Activated CD8-positive, alpha-beta T cell treated with anti-CD3 and anti-CD28 coated beads for 36 hours (primary cell): Measurements from ENCODE around the gene BASP1. TPM values are rescaled to one million over a fixed set of nuclear protein-coding genes. Genes with fewer than 3 reads are reported as not detected.

ENCODE experiments used
- ATAC-seq: fragments of 200-7000 bp; cut with Tn5 transposase; one replicate; pipeline ENCODE4 v1.10.0; 2021; ENCODE audit warnings: mild to moderate bottlenecking, moderate library complexity
- CTCF ChIA-PET: fragments of 350-600 bp; sonication (Branson Sonifier 250); formaldehyde crosslinking; loops from one replicate; lab custom pipeline; 2021; ENCODE audit warnings: antibody characterized with exemption; lab: Charles Lee
- POLR2A ChIA-PET: fragments of 350-600 bp; sonication (Branson Sonifier 250); formaldehyde crosslinking; loops from one replicate; lab custom pipeline; 2021; ENCODE audit warnings: antibody characterized with exemption; lab: Charles Lee
- DNase-seq: peaks from one replicate; pipeline ENCODE4 v3.0.0-alpha.2; 2020
- H3K27ac Mint-ChIP-seq: one replicate; pipeline ENCODE4 v1.8.0; 2021; ENCODE audit warnings: mild to moderate bottlenecking, mixed read lengths
- H3K27me3 Mint-ChIP-seq: one replicate; pipeline ENCODE4 v1.8.0; 2021; ENCODE audit warnings: mixed read lengths
- H3K36me3 Mint-ChIP-seq: one replicate; pipeline ENCODE4 v1.8.0; 2021; ENCODE audit warnings: low read depth, mixed read lengths
- H3K4me1 Mint-ChIP-seq: one replicate; pipeline ENCODE4 v1.8.0; 2021; ENCODE audit warnings: low read depth, mixed read lengths
- H3K4me3 Mint-ChIP-seq: one replicate; pipeline ENCODE4 v1.8.0; 2021; ENCODE audit warnings: mild to moderate bottlenecking, moderate library complexity, mixed read lengths
- H3K9me3 Mint-ChIP-seq: one replicate; pipeline ENCODE4 v1.8.0; 2021; ENCODE audit warnings: mixed read lengths
- CTCF ChIP-seq: fragments of 200-600 bp; IDR thresholded peaks from one replicate; pipeline ENCODE4 v1.8.0; 2022; ENCODE audit warnings: antibody characterized with exemption, mild to moderate bottlenecking
- intact Hi-C: fragments of 100-400 bp; cut with micrococcal nuclease; formaldehyde crosslinking; loops from one replicate; pipeline ENCODE4 v1.10.0; 2022
- total RNA-seq, 2 experiments: library from RNA; stranded (reverse); gene quantifications; one replicate each; pipeline ENCODE4 v1.2.3, GENCODE V29; 2021

BASP1 gene
- total RNA-seq, 2 experiments from 2014 or later = 0.18 to 0.47 TPM

GRCh38 chr5:17234374-17234773, 16.9 kb downstream of the BASP1 start:
- intact Hi-C loops = no loop called here
- DNase-seq (no peak), ATAC-seq (no peak)
- no peak overlapping the region for H3K27ac Mint-ChIP-seq
- H3K27me3 Mint-ChIP-seq = no peaks in the 10 kb centered on the region
- TF ChIP-seq CTCF = no peak
- no peaks in the 10 kb centered on the region for H3K9me3 Mint-ChIP-seq
- CTCF ChIA-PET = interaction anchor here (1.0 kb wide), 1 partner anchor 18 kb away, joined by 3 read pairs; no protein-coding TSS in a partner anchor
- POLR2A ChIA-PET = no interaction called here
- no peaks in the 10 kb centered on the region for H3K36me3 Mint-ChIP-seq
- H3K4me3 Mint-ChIP-seq = no peak overlapping the region
- no peaks in the 10 kb centered on the region for H3K4me1 Mint-ChIP-seq

GRCh38 chr5:17235731-17236330, 18.4 kb downstream of the BASP1 start:
- CTCF ChIA-PET = interaction anchor here (1.1 kb wide), 1 partner anchor 46 kb away, joined by 3 read pairs; no protein-coding TSS in a partner anchor
- H3K9me3 Mint-ChIP-seq = no peaks in the 10 kb centered on the region
- no peak overlapping the region for H3K4me3 Mint-ChIP-seq
- TF ChIP-seq CTCF = no peak
- DNase-seq (no peak), ATAC-seq (no peak)
- intact Hi-C loops = no loop called here
- H3K4me1 Mint-ChIP-seq = no peaks in the 10 kb centered on the region
- H3K27ac Mint-ChIP-seq = no peak overlapping the region
- no peaks in the 10 kb centered on the region for H3K27me3 Mint-ChIP-seq
- POLR2A ChIA-PET = no interaction called here
- H3K36me3 Mint-ChIP-seq = no peaks in the 10 kb centered on the region

GRCh38 chr5:17238521-17239041, 21.1 kb downstream of the BASP1 start:
- ChIA-PET POLR2A (no interaction called here), CTCF (no interaction called here)
- intact Hi-C loops = no loop called here
- H3K4me1 Mint-ChIP-seq = no peaks in the 10 kb centered on the region
- TF ChIP-seq CTCF = no peak
- DNase-seq (no peak), ATAC-seq (no peak)
- no peaks in the 10 kb centered on the region for H3K9me3 Mint-ChIP-seq
- H3K36me3 Mint-ChIP-seq = no peaks in the 10 kb centered on the region
- no peak overlapping the region for H3K4me3 Mint-ChIP-seq
- H3K27me3 Mint-ChIP-seq = no peaks in the 10 kb centered on the region
- no peak overlapping the region for H3K27ac Mint-ChIP-seq

- no peak overlapping the region for H3K4me3 Mint-ChIP-seq
- no peaks in the 10 kb centered on the region for H3K9me3 Mint-ChIP-seq
- H3K27me3 Mint-ChIP-seq = no peaks in the 10 kb centered on the region
- no peak for DNase-seq
- ATAC-seq = no peak
- H3K4me1 Mint-ChIP-seq = no peaks in the 10 kb centered on the region
- no peak overlapping the region for H3K27ac Mint-ChIP-seq
- ChIA-PET CTCF (no interaction called here), POLR2A (no interaction called here)
- no peak for TF ChIP-seq CTCF
- H3K36me3 Mint-ChIP-seq = no peaks in the 10 kb centered on the region
- intact Hi-C loops = no loop called here
Measured at GRCh38 chr5:17239953-17240352, 22.5 kb downstream of the BASP1 start.

- ChIA-PET CTCF (no interaction called here), POLR2A (no interaction called here)
- DNase-seq (no peak), ATAC-seq (no peak)
- no peak for TF ChIP-seq CTCF
- Mint-ChIP-seq H3K27me3 (no peaks in the 10 kb centered on the region), H3K36me3 (no peaks in the 10 kb centered on the region), H3K4me1 (no peaks in the 10 kb centered on the region), H3K4me3 (no peak overlapping the region), H3K9me3 (no peaks in the 10 kb centered on the region), H3K27ac (no peak overlapping the region)
- intact Hi-C loops = no loop called here
Measured at GRCh38 chr5:17240487-17240886, 23.1 kb downstream of the BASP1 start.
